Astrocyte (in vitro differentiated cells and primary cell): Measurements from ENCODE around the gene CDC6. TPM values are rescaled to one million over a fixed set of nuclear protein-coding genes. Genes with fewer than 3 reads are reported as not detected.
A peak's percentile ranks its signal among the peaks of the same experiment; 100 is the strongest.

ENCODE experiments used
- DNase-seq: peaks from one replicate; pipeline ENCODE4 v3.0.0-alpha.2; 2010; ENCODE audit warnings: low read depth
- FAIRE-seq: peaks from 2 replicates; lab custom pipeline; 2011; peaks lifted over from hg19 to GRCh38; lab: Jason Lieb, UNC
- H2AFZ ChIP-seq: 2 replicates; pipeline ENCODE4 v1.6.0; 2012; ENCODE audit warnings: low read depth, low read length, inconsistent platforms
- H3K27ac ChIP-seq: 2 replicates; pipeline ENCODE4 v1.5.1; 2011; ENCODE audit warnings: low read depth, low read length, inconsistent platforms
- H3K27me3 ChIP-seq: 2 replicates; pipeline ENCODE4 v1.6.0; 2011; ENCODE audit warnings: low read length, inconsistent platforms; ENCODE audit not compliant: insufficient read depth
- H3K36me3 ChIP-seq: 2 replicates; pipeline ENCODE4 v1.5.1; 2011; ENCODE audit warnings: low read length, inconsistent platforms; ENCODE audit not compliant: insufficient read depth
- H3K4me1 ChIP-seq: 2 replicates; pipeline ENCODE4 v1.5.1; 2011; ENCODE audit warnings: low read length, inconsistent platforms; ENCODE audit not compliant: insufficient read depth
- H3K4me2 ChIP-seq: 2 replicates; pipeline ENCODE4 v1.6.0; 2012; ENCODE audit warnings: low read length, inconsistent platforms
- H3K4me3 ChIP-seq: 2 replicates; pipeline ENCODE4 v1.5.1; 2011; ENCODE audit warnings: low read depth, mild to moderate bottlenecking, low read length, inconsistent platforms; ENCODE audit not compliant: insufficient read depth
- H3K79me2 ChIP-seq: 2 replicates; pipeline ENCODE4 v1.6.0; 2012; ENCODE audit warnings: mild to moderate bottlenecking, low read length, inconsistent platforms; ENCODE audit not compliant: insufficient read depth
- H3K9ac ChIP-seq: 2 replicates; pipeline ENCODE4 v1.6.0; 2012; ENCODE audit warnings: mild to moderate bottlenecking, low read length, inconsistent platforms
- H3K9me3 ChIP-seq: 2 replicates; pipeline ENCODE4 v1.5.1; 2012; ENCODE audit warnings: low read depth, mild to moderate bottlenecking, low read length, inconsistent platforms; ENCODE audit not compliant: insufficient read depth
- H4K20me1 ChIP-seq: 2 replicates; pipeline ENCODE4 v1.6.0; 2012; ENCODE audit warnings: low read length, inconsistent platforms; ENCODE audit not compliant: insufficient read depth
- H3K27ac Mint-ChIP-seq: one replicate; pipeline ENCODE4 v1.8.0; 2021; ENCODE audit warnings: mild to moderate bottlenecking, mixed read lengths; ENCODE audit not compliant: unreplicated experiment
- H3K27me3 Mint-ChIP-seq: one replicate; pipeline ENCODE4 v1.8.0; 2021; ENCODE audit warnings: low read depth, mixed read lengths; ENCODE audit not compliant: unreplicated experiment
- H3K36me3 Mint-ChIP-seq: one replicate; pipeline ENCODE4 v1.8.0; 2021; ENCODE audit warnings: low read depth, mixed read lengths; ENCODE audit not compliant: unreplicated experiment
- H3K4me1 Mint-ChIP-seq: one replicate; pipeline ENCODE4 v1.8.0; 2021; ENCODE audit warnings: low read depth, mixed read lengths; ENCODE audit not compliant: unreplicated experiment
- H3K4me3 Mint-ChIP-seq: one replicate; pipeline ENCODE4 v1.8.0; 2021; ENCODE audit warnings: mild to moderate bottlenecking, moderate library complexity, mixed read lengths; ENCODE audit not compliant: unreplicated experiment
- H3K9me3 Mint-ChIP-seq: one replicate; pipeline ENCODE4 v1.8.0; 2021; ENCODE audit warnings: mild to moderate bottlenecking, mixed read lengths; ENCODE audit not compliant: unreplicated experiment
- EZH2 ChIP-seq: IDR thresholded peaks from 2 replicates; pipeline ENCODE4 v1.6.1; 2012; ENCODE audit warnings: mild to moderate bottlenecking, low read length, inconsistent platforms; ENCODE audit not compliant: insufficient read depth
- total RNA-seq: library from RNA; stranded (reverse); gene quantifications from 2 replicates; pipeline ENCODE4 v1.2.1, GENCODE V29; 2021
- TF ChIP-seq, protein P1 (sequence below): IDR thresholded peaks from 2 replicates; pipeline ENCODE4 v1.5.1; 2011; ENCODE audit warnings: low read depth, mild to moderate bottlenecking, inconsistent platforms, low read length, moderate library complexity; ENCODE audit not compliant: insufficient read depth

Gene CDC6
- total RNA-seq, 1 donor from 2014 or later = 14.4 TPM

DNA sequence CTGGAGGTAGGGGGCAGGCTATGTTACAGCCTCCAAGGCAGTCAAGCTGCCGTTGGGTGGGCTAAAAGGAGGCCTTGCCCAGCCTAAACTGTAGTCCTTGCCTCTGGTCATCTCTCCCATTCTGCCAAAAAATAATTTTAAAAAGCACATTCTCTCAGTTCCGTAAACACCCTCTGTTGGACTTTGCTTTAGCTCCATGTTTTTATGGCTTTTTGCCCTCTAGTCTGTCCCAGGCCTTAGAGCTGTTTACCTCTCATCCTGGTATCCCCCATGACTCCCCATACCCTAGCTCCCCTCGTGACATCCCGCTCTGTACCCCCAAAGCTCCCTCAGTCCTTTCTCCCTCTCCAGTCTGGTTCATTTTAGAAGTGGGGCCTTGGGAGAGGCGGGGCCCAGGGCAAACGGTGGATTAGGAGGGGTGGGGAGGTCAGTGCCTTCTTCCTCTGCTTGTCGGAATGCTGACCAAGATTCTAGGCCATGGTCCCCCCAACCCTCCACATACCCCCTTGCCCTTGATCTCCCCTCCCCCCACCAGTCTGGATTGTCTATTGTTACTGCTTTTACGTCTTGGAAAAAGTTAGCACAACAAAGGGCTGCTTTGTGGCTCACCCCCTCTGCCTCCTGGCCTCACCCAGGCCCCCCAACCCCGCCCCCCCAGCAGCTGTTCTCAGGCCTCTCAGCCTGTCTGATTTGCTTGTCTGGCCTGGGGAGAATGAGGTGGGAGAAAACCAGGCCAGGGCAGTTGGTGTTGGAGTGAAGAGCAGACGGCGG, 58.5 kb downstream of the CDC6 start:
- H3K27ac ChIP-seq = peak overlapping the region; percentile 65
- H3K4me1 ChIP-seq = peaks cover 82% of the 10 kb centered on the region
- no peak for FAIRE-seq

DNA sequence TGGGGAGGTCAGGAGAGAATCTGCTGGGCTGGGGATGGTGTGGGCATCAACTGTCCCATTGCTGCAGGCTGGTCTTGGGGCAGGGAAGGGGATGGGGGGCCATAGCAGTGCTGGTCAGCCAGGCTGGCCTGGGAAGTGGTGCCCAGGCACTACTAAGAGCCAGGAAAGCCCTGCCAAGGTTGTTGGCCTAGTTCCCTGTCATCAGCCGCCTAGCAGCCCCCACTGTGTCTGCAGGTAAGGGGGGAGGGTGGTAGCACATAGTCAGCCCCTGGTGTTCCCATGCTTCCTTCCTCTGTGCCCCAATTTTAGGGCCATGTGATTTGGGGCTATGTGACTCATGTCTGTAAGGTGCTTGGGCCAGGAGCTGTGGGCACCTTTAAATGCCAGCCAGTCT, 59.1 kb downstream of the CDC6 start:
- H3K4me3 ChIP-seq = no peak overlapping the region
- H3K79me2 ChIP-seq = peaks cover 86% of the 10 kb centered on the region
- FAIRE-seq (no peak), DNase-seq (no peak)
- Mint-ChIP-seq H3K4me1 (peaks cover 47% of the 10 kb centered on the region), H3K36me3 (peaks cover 5% of the 10 kb centered on the region), H3K27ac (peak overlapping the region; percentile 94), H3K4me3 (peak overlapping the region; percentile 93), H3K9me3 (no peaks in the 10 kb centered on the region), H3K27me3 (no peaks in the 10 kb centered on the region)
- H3K9ac ChIP-seq = no peak overlapping the region
- H3K9me3 ChIP-seq = no peaks in the 10 kb centered on the region
- TF ChIP-seq, protein P1, sequence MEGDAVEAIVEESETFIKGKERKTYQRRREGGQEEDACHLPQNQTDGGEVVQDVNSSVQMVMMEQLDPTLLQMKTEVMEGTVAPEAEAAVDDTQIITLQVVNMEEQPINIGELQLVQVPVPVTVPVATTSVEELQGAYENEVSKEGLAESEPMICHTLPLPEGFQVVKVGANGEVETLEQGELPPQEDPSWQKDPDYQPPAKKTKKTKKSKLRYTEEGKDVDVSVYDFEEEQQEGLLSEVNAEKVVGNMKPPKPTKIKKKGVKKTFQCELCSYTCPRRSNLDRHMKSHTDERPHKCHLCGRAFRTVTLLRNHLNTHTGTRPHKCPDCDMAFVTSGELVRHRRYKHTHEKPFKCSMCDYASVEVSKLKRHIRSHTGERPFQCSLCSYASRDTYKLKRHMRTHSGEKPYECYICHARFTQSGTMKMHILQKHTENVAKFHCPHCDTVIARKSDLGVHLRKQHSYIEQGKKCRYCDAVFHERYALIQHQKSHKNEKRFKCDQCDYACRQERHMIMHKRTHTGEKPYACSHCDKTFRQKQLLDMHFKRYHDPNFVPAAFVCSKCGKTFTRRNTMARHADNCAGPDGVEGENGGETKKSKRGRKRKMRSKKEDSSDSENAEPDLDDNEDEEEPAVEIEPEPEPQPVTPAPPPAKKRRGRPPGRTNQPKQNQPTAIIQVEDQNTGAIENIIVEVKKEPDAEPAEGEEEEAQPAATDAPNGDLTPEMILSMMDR = no peak
- no peak for TF ChIP-seq EZH2
- no peak overlapping the region for H3K27ac ChIP-seq
- H2AFZ ChIP-seq = no peak overlapping the region
- H3K4me2 ChIP-seq = peak overlapping the region; percentile 62
- H3K27me3 ChIP-seq = no peaks in the 10 kb centered on the region
- peaks cover 80% of the 10 kb centered on the region for H3K4me1 ChIP-seq
- H4K20me1 ChIP-seq = peaks cover 69% of the 10 kb centered on the region
- H3K36me3 ChIP-seq = peaks cover 7% of the 10 kb centered on the region

More for the DNA sequence above, 58.5 kb downstream of the CDC6 start:
- peaks cover 82% of the 10 kb centered on the region for H3K79me2 ChIP-seq
- peak overlapping the region; percentile 63 for H3K4me3 ChIP-seq
- peak overlapping the region; percentile 88 for H3K9ac ChIP-seq
- H3K36me3 ChIP-seq = peaks cover 7% of the 10 kb centered on the region
- no peaks in the 10 kb centered on the region for H3K9me3 Mint-ChIP-seq
- no peak for TF ChIP-seq EZH2
- TF ChIP-seq, protein P1 = no peak
- H3K27me3 ChIP-seq = no peaks in the 10 kb centered on the region
- peak overlapping the region; percentile 95 for H3K4me2 ChIP-seq
- H4K20me1 ChIP-seq = peaks cover 63% of the 10 kb centered on the region
- H3K4me1 Mint-ChIP-seq = peaks cover 43% of the 10 kb centered on the region
- DNase-seq = no peak
- no peaks in the 10 kb centered on the region for H3K27me3 Mint-ChIP-seq
- peaks cover 5% of the 10 kb centered on the region for H3K36me3 Mint-ChIP-seq
- H2AFZ ChIP-seq = no peak overlapping the region
- peak overlapping the region; percentile 93 for H3K4me3 Mint-ChIP-seq
- no peaks in the 10 kb centered on the region for H3K9me3 ChIP-seq
- H3K27ac Mint-ChIP-seq = peak overlapping the region; percentile 94
